Neural progenitor cell (in vitro differentiated cells): ENCODE data around the gene RBMS1. TPM values are rescaled to one million over a fixed set of nuclear protein-coding genes. Genes with fewer than 3 reads are reported as not detected.

ENCODE experiments used
- DNase-seq: peaks from one replicate; pipeline ENCODE4 v3.0.0-alpha.2; 2016; ENCODE audit warnings: low spot score
- H2AFZ ChIP-seq: fragments of 200-600 bp; sonication (generic); replicated peaks from 2 replicates; pipeline ENCODE4 v1.6.1; 2016; ENCODE audit warnings: antibody characterized with exemption
- H3F3A ChIP-seq: fragments of 200-600 bp; sonication (generic); 2 replicates; pipeline ENCODE4 v1.6.1; 2016; ENCODE audit warnings: antibody characterized with exemption, low read depth
- H3K27ac ChIP-seq: fragments of 200-600 bp; sonication (generic); 2 replicates; pipeline ENCODE4 v1.5.1; 2016; ENCODE audit warnings: mild to moderate bottlenecking
- H3K27me3 ChIP-seq: fragments of 200-600 bp; sonication (generic); 2 replicates; pipeline ENCODE4 v1.6.1; 2016; ENCODE audit warnings: mild to moderate bottlenecking, moderate library complexity
- H3K36me3 ChIP-seq: fragments of 200-600 bp; sonication (generic); 2 replicates; pipeline ENCODE4 v1.5.1; 2016
- H3K4me1 ChIP-seq: fragments of 200-600 bp; sonication (generic); 2 replicates; pipeline ENCODE4 v1.6.1; 2016; ENCODE audit warnings: mixed run types
- H3K4me2 ChIP-seq: fragments of 200-600 bp; sonication (generic); 2 replicates; pipeline ENCODE4 v1.6.1; 2016
- H3K4me3 ChIP-seq: fragments of 200-600 bp; sonication (generic); 2 replicates; pipeline ENCODE4 v1.5.1; 2016
- H3K79me2 ChIP-seq: fragments of 200-600 bp; sonication (generic); 2 replicates; pipeline ENCODE4 v1.6.1; 2016; ENCODE audit warnings: low read depth
- H3K9ac ChIP-seq: fragments of 200-600 bp; sonication (generic); 2 replicates; pipeline ENCODE4 v1.6.1; 2016
- H3K9me3 ChIP-seq: fragments of 200-600 bp; sonication (generic); 2 replicates; pipeline ENCODE4 v1.5.1; 2016; ENCODE audit warnings: low read depth
- H4K20me1 ChIP-seq: fragments of 200-600 bp; sonication (generic); 2 replicates; pipeline ENCODE4 v1.6.1; 2016; ENCODE audit warnings: low read depth
- H3K27ac Mint-ChIP-seq: 3 replicates; pipeline ENCODE4 v1.8.0; 2021; ENCODE audit warnings: mixed read lengths
- H3K27me3 Mint-ChIP-seq: 2 replicates; pipeline ENCODE4 v1.8.0; 2022; ENCODE audit warnings: low read depth, mild to moderate bottlenecking, inconsistent platforms, moderate library complexity, mixed read lengths; ENCODE audit not compliant: insufficient read depth
- H3K36me3 Mint-ChIP-seq: 3 replicates; pipeline ENCODE4 v1.8.0; 2021; ENCODE audit warnings: mixed read lengths
- H3K4me1 Mint-ChIP-seq: 3 replicates; pipeline ENCODE4 v1.8.0; 2021; ENCODE audit warnings: mixed read lengths
- H3K4me3 Mint-ChIP-seq: 3 replicates; pipeline ENCODE4 v1.8.0; 2021; ENCODE audit warnings: mild to moderate bottlenecking, moderate library complexity, mixed read lengths
- H3K9me3 Mint-ChIP-seq: 3 replicates; pipeline ENCODE4 v1.8.0; 2020; ENCODE audit warnings: mixed read lengths
- CTCF ChIP-seq: fragments of 200-600 bp; sonication (generic); IDR thresholded peaks from 2 replicates; pipeline ENCODE4 v1.5.1; 2017; ENCODE audit warnings: antibody characterized with exemption, mild to moderate bottlenecking
- EZH2 ChIP-seq: fragments of 200-600 bp; sonication (generic); IDR thresholded peaks from 2 replicates; pipeline ENCODE4 v1.6.1; 2017; ENCODE audit warnings: antibody characterized with exemption, mild to moderate bottlenecking, moderate library complexity
- EZH2phosphoT487 ChIP-seq: fragments of 200-600 bp; sonication (generic); IDR thresholded peaks from 2 replicates; pipeline ENCODE4 v1.6.1; 2017; ENCODE audit warnings: antibody characterized with exemption
- total RNA-seq: library from RNA; depleted of rRNA; stranded (reverse); fragments of >200 nt; gene quantifications from 2 replicates; pipeline ENCODE4 v1.2.3, GENCODE V29; 2015; ENCODE audit warnings: low replicate concordance

RBMS1 gene
- total RNA-seq, 1 donor from 2014 or later, result 101 TPM

- H3K27ac ChIP-seq, result no peak overlapping the region
- no peak for DNase-seq
- Mint-ChIP-seq H3K36me3 (peaks cover 41% of the 10 kb centered on the region), H3K4me3 (no peak overlapping the region), H3K9me3 (no peaks in the 10 kb centered on the region), H3K27me3 (no peaks in the 10 kb centered on the region), H3K4me1 (no peaks in the 10 kb centered on the region), H3K27ac (no peak overlapping the region)
- no peak overlapping the region for H3K9ac ChIP-seq
- H3K36me3 ChIP-seq, result no peaks in the 10 kb centered on the region
- H3K27me3 ChIP-seq, result no peaks in the 10 kb centered on the region
- H3K79me2 ChIP-seq, result no peaks in the 10 kb centered on the region
- TF ChIP-seq EZH2 (no peak), EZH2phosphoT487 (no peak)
- H4K20me1 ChIP-seq, result no peaks in the 10 kb centered on the region
- H3K4me2 ChIP-seq, result no peak overlapping the region
- H3F3A ChIP-seq, result no peaks in the 10 kb centered on the region
- no peaks in the 10 kb centered on the region for H3K9me3 ChIP-seq
- no peaks in the 10 kb centered on the region for H3K4me1 ChIP-seq
- no peak overlapping the region for H2AFZ ChIP-seq
- H3K4me3 ChIP-seq, result no peak overlapping the region
These were observed 194.6 kb downstream of the RBMS1 start for GRCh38 chr2:160298960-160299359.

- no peaks in the 10 kb centered on the region for H4K20me1 ChIP-seq
- no peak for DNase-seq
- H3K9me3 Mint-ChIP-seq, result no peaks in the 10 kb centered on the region
- H3K27ac Mint-ChIP-seq, result no peak overlapping the region
- H3K79me2 ChIP-seq, result no peaks in the 10 kb centered on the region
- H3K9ac ChIP-seq, result no peak overlapping the region
- no peaks in the 10 kb centered on the region for H3K4me1 ChIP-seq
- peaks cover 38% of the 10 kb centered on the region for H3K36me3 Mint-ChIP-seq
- no peaks in the 10 kb centered on the region for H3K27me3 ChIP-seq
- no peaks in the 10 kb centered on the region for H3K36me3 ChIP-seq
- no peak overlapping the region for H3K4me2 ChIP-seq
- TF ChIP-seq EZH2phosphoT487 (no peak), CTCF (no peak), EZH2 (no peak)
- no peak overlapping the region for H3K27ac ChIP-seq
- H3K9me3 ChIP-seq, result no peaks in the 10 kb centered on the region
- H3F3A ChIP-seq, result no peaks in the 10 kb centered on the region
- no peaks in the 10 kb centered on the region for H3K4me1 Mint-ChIP-seq
- no peaks in the 10 kb centered on the region for H3K27me3 Mint-ChIP-seq
- H3K4me3 ChIP-seq, result no peak overlapping the region
- no peak overlapping the region for H2AFZ ChIP-seq
- H3K4me3 Mint-ChIP-seq, result no peak overlapping the region
These were observed 197.9 kb downstream of the RBMS1 start for GRCh38 chr2:160295519-160296207.

GRCh38 chr2:160294889-160295288, 198.7 kb downstream of the RBMS1 start:
- no peak overlapping the region for H3K4me2 ChIP-seq
- H3K79me2 ChIP-seq, result no peaks in the 10 kb centered on the region
- no peaks in the 10 kb centered on the region for H3K4me1 Mint-ChIP-seq
- DNase-seq, result no peak
- no peaks in the 10 kb centered on the region for H3K9me3 Mint-ChIP-seq
- no peaks in the 10 kb centered on the region for H4K20me1 ChIP-seq
- H3K36me3 Mint-ChIP-seq, result peaks cover 34% of the 10 kb centered on the region
- H3F3A ChIP-seq, result no peaks in the 10 kb centered on the region
- H3K4me3 Mint-ChIP-seq, result no peak overlapping the region
- no peak overlapping the region for H3K27ac Mint-ChIP-seq
- no peaks in the 10 kb centered on the region for H3K9me3 ChIP-seq
- no peak overlapping the region for H2AFZ ChIP-seq
- TF ChIP-seq EZH2phosphoT487 (no peak), CTCF (no peak), EZH2 (no peak)
- H3K27ac ChIP-seq, result no peak overlapping the region
- H3K36me3 ChIP-seq, result no peaks in the 10 kb centered on the region
- no peaks in the 10 kb centered on the region for H3K27me3 Mint-ChIP-seq
- no peak overlapping the region for H3K4me3 ChIP-seq
- H3K27me3 ChIP-seq, result no peaks in the 10 kb centered on the region
- H3K9ac ChIP-seq, result no peak overlapping the region
- H3K4me1 ChIP-seq, result no peaks in the 10 kb centered on the region

- TF ChIP-seq EZH2phosphoT487, result no peak
- TF ChIP-seq CTCF, result no peak
- no peak for TF ChIP-seq EZH2
- DNase-seq, result no peak
- no peaks in the 10 kb centered on the region for H3K36me3 ChIP-seq
- no peaks in the 10 kb centered on the region for H3K9me3 Mint-ChIP-seq
- H3K27me3 Mint-ChIP-seq, result no peaks in the 10 kb centered on the region
- H3K9me3 ChIP-seq, result no peaks in the 10 kb centered on the region
- H3K4me1 Mint-ChIP-seq, result no peaks in the 10 kb centered on the region
- no peaks in the 10 kb centered on the region for H3K79me2 ChIP-seq
- H3K27me3 ChIP-seq, result no peaks in the 10 kb centered on the region
- H4K20me1 ChIP-seq, result no peaks in the 10 kb centered on the region
- no peak overlapping the region for H3K27ac ChIP-seq
- no peak overlapping the region for H3K9ac ChIP-seq
- no peak overlapping the region for H3K27ac Mint-ChIP-seq
- H3K36me3 Mint-ChIP-seq, result peaks cover 28% of the 10 kb centered on the region
- H3K4me1 ChIP-seq, result no peaks in the 10 kb centered on the region
- no peak overlapping the region for H2AFZ ChIP-seq
- H3K4me2 ChIP-seq, result no peak overlapping the region
- no peak overlapping the region for H3K4me3 Mint-ChIP-seq
- no peak overlapping the region for H3K4me3 ChIP-seq
- H3F3A ChIP-seq, result no peaks in the 10 kb centered on the region
These were observed 199.2 kb downstream of the RBMS1 start for GRCh38 chr2:160294339-160294803.
